ENCODE data around the gene STRAP.

DNA sequence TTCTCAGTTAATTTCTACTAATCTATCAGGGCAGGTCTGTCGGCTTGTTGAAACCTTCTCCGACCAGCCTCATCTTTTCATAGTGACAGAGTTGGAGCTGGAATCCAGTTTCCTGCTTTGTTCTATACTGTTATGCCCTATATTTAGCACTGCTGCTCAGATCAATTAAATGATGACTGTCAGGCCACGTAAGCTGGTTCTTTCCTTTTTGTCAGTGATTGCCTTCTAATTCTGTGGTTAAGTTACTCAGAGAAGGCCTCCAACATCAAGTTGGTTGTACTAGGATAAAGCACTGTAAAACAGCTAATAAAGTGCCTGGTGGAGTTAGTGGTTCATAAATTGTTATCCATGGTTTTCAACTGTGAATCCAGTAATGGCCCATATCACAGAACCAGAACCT, 51.6 kb downstream of the STRAP start:
- TF ChIP-seq TCF12 (IDR thresholded peaks at IDR 0.05; ENCODE audit: low read depth) (no peak), TAF1 (IDR thresholded peaks at IDR 0.05; ENCODE audit: low read depth) (no peak), CREB1 (IDR thresholded peaks at IDR 0.05; ENCODE audit: low read depth) (no peak)
